AG04449 (cell line): ENCODE data around the gene ADD2.

ENCODE experiments used
- CTCF ChIA-PET: fragments of 350-600 bp; formaldehyde crosslinking; extraction: SDS; loops from one replicate; lab custom pipeline; 2021; ENCODE audit warnings: antibody characterized with exemption; lab: Yijun Ruan, JAX
- POLR2A ChIA-PET: fragments of 400-600, 350-600 bp; formaldehyde crosslinking; extraction: SDS; loops from one replicate; lab custom pipeline; 2020; ENCODE audit warnings: antibody characterized with exemption, inconsistent platforms; lab: Yijun Ruan, JAX
- DNase-seq: peaks from one replicate; pipeline ENCODE4 v3.0.0-alpha.2; 2010; ENCODE audit warnings: low read depth, low spot score
- H3K4me3 ChIP-seq: 2 replicates; pipeline ENCODE4 v1.5.1; 2011; ENCODE audit warnings: low read depth, mild to moderate bottlenecking, control low read depth, low read length
- TF ChIP-seq, protein P1 (sequence below): IDR thresholded peaks from one replicate; pipeline ENCODE4 v1.5.1; 2011; ENCODE audit warnings: mild to moderate bottlenecking, moderate library complexity, low read length, control low read depth, inconsistent platforms; ENCODE audit not compliant: insufficient read depth; ENCODE audit errors: missing control alignments

ADD2 gene, protein sequence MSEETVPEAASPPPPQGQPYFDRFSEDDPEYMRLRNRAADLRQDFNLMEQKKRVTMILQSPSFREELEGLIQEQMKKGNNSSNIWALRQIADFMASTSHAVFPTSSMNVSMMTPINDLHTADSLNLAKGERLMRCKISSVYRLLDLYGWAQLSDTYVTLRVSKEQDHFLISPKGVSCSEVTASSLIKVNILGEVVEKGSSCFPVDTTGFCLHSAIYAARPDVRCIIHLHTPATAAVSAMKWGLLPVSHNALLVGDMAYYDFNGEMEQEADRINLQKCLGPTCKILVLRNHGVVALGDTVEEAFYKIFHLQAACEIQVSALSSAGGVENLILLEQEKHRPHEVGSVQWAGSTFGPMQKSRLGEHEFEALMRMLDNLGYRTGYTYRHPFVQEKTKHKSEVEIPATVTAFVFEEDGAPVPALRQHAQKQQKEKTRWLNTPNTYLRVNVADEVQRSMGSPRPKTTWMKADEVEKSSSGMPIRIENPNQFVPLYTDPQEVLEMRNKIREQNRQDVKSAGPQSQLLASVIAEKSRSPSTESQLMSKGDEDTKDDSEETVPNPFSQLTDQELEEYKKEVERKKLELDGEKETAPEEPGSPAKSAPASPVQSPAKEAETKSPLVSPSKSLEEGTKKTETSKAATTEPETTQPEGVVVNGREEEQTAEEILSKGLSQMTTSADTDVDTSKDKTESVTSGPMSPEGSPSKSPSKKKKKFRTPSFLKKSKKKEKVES

DNA sequence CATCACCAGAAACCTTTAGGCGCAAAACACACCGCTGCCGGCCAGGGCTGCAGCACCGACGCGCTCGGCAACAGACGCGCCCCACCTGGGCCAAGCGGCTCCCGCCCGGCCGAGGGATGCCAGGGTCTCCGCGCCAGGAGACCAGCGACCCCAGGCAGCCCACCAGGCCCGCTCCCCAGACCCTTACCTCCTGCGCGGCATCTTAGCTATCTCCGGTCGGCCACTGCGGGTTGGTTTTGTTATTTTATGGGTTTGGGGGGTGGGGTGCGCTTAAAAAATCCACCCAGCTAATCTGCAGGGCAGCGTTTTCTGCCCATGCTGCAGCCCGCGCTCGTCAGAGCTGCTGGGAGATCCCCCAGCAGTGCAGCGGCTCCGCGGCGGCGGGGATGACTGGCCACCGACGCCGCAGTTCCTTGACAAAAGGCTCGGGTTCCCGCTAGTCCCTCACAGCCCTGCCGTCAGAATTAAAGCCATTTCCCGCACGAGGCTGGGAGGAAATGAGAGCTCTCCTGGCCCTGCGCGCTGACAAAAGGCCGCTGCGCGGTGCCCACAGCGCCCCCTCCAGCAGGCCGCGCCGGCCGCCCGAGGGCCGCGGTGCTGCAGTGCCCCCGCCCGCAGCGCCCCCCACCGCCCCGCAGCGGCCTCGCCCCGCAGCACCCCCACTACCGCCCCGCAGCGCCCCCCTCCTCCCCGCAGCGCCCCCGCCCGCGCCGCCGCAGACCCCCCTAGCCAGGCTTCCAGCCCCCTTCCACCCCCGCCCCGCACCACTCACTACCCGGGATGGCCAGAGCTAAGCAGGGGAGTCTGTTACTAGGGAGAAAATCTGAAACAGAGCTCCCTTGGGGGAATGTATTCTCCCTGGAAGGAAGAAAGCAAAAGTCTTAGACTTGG is at the start of gene ADD2:
Gene ADD2, minus strand, starts transcription at position 502 of the 891 bp plus-strand sequence. CDS start 61,792 bp downstream, outside the sequence.
- POLR2A ChIA-PET = no interaction called here
- H3K4me3 ChIP-seq = peak within 1 kb of the TSS; percentile 32
- DNase-seq = no peak

DNA sequence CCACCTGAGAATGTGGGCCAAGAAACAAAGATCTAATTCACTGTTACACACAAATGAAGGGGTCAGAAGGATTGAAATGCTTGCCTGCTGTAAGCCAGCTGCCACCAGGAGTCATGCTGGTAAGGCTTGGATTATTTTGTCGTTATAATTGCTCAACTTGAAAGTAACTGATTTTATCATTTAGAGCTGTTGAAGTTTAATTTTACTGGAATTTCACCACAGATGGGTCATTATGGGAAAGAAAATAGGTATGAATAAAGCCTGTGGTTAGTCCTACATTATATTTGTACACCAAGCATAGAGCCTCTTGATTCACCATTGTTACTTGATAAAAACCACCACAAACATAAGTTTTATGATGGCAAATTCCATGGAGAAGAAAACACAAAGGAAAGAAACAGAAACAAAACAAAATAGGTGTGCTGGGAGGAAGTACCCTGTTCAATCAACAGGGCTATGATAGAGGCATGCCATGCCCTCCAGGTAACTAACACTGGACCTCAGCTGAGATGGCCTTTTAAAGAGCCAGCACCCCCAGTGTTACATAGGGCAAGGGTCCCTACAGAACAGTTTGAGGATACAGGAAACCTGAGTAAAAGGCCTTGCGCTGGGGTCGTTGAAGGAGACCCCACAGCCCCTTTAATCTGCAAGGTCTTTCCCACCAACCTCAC is 49.4 kb upstream of the ADD2 start:
- H3K4me3 ChIP-seq = no peak overlapping the region
- POLR2A ChIA-PET = no interaction called here
- CTCF ChIA-PET = no interaction called here
- TF ChIP-seq, protein P1, sequence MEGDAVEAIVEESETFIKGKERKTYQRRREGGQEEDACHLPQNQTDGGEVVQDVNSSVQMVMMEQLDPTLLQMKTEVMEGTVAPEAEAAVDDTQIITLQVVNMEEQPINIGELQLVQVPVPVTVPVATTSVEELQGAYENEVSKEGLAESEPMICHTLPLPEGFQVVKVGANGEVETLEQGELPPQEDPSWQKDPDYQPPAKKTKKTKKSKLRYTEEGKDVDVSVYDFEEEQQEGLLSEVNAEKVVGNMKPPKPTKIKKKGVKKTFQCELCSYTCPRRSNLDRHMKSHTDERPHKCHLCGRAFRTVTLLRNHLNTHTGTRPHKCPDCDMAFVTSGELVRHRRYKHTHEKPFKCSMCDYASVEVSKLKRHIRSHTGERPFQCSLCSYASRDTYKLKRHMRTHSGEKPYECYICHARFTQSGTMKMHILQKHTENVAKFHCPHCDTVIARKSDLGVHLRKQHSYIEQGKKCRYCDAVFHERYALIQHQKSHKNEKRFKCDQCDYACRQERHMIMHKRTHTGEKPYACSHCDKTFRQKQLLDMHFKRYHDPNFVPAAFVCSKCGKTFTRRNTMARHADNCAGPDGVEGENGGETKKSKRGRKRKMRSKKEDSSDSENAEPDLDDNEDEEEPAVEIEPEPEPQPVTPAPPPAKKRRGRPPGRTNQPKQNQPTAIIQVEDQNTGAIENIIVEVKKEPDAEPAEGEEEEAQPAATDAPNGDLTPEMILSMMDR = no peak
- DNase-seq = no peak

More for the DNA sequence above, at the start of gene ADD2:
- CTCF ChIA-PET = interaction anchor here (0.8 to 1.0 kb wide), 2 partner anchors 20 to 55 kb away, joined by 3 read pairs; no protein-coding TSS in a partner anchor
- TF ChIP-seq, protein P1 = no peak

DNA sequence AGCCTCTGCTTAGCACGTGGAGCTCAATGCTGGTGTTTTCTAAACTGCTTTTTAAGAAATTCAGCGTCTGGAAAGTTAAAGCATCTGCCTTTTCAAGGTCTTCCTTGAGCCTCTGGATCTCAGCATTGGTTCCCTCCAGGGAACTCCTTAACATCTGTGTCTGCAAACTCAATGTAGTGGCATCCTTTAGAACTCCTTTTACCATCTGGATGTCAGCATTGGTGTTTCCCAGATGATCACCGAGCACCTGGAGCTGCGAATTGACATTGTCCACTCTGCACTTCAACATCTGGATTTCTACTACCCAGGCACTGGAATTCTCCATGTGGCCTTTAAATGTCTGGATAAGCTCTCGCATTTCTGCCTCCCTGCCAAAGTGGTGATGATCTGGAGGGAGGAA is 48.7 kb upstream of the ADD2 start:
- TF ChIP-seq, protein P1 = no peak
- POLR2A ChIA-PET = no interaction called here
- H3K4me3 ChIP-seq = no peak overlapping the region
- CTCF ChIA-PET = no interaction called here
- DNase-seq = no peak

DNA sequence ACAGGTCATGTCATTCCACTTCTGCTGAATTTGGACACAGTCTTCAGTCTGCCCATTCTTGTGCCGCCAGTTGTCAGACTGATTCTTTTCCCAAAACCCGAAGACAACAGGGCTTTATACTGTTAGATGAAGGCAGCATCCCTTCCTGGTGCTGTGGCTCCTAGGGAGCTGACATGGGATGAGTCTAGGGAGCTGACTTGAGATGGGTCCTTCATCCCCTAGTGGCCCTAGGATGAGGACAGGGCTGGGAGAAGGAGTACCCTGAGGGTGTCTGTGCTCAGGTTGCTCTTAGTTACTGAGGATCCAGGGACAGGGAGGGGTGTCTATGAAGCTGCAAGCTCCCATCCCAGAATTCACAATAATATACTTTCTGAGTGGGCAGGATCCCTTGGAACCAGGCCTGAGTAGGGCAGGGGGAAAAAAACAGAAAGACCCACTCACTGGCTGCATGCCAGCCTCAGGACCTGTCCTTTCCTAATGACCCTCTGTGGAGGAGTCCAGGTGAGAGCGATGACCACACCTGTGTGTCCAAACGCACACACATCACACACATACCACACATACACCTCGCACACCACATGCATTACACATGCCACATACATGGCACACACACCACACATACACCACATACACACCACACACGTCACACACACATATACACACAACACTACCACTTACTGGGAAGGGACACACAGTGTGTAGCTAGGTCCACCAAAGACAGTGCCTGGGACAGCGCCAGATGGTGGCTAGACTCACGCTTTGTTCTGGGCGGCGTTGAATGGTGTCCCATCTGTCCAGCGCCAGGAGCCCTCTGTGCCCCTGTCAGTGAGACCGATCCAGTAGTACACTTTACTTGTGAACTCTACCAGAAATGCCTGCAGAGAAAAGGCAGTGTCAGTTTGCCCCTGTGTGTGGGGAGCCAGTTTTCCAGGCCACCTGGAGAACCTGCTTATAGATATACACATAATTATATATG is 41.3 kb upstream of the ADD2 start:
- no peak for DNase-seq
- ChIA-PET POLR2A (no interaction called here), CTCF (no interaction called here)
- H3K4me3 ChIP-seq = no peak overlapping the region
- TF ChIP-seq, protein P1 = no peak

DNA sequence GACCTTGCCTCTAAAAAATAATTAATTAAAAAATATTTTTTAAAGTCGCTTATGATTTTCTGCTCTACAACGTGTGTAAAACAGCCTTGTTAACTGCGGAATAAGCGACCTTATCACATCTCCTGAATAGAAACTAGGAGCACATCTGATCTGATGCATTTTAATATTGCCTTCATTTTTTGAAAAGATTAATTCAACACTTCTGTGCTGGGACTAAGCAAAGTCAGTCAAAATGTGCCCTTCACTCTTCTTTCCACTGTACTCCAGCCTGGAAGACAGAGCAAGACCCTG is 39.8 kb upstream of the ADD2 start:
- no peak for DNase-seq
- TF ChIP-seq, protein P1 = no peak
- H3K4me3 ChIP-seq = no peak overlapping the region
- CTCF ChIA-PET = no interaction called here
- POLR2A ChIA-PET = no interaction called here
